Mesothelial cell of epicardium (in vitro differentiated cells): Measurements from ENCODE around the gene CORIN. TPM values are rescaled to one million over a fixed set of nuclear protein-coding genes. Genes with fewer than 3 reads are reported as not detected.

ENCODE experiments used
- DNase-seq, 2 experiments: peaks; one replicate each; pipeline ENCODE4 v3.0.0; 2021; ENCODE audit warnings: low spot score in 2 of 2; ENCODE audit not compliant: unreplicated experiment in 2 of 2
- H3K27ac Mint-ChIP-seq: 2 replicates; pipeline ENCODE4 v1.8.0; 2021; ENCODE audit warnings: mixed read lengths
- H3K27me3 Mint-ChIP-seq: 2 replicates; pipeline ENCODE4 v1.8.0; 2021; ENCODE audit warnings: low read depth, mixed read lengths
- H3K36me3 Mint-ChIP-seq: 2 replicates; pipeline ENCODE4 v1.8.0; 2021; ENCODE audit warnings: mixed read lengths
- H3K4me1 Mint-ChIP-seq: 2 replicates; pipeline ENCODE4 v1.8.0; 2021; ENCODE audit warnings: mixed read lengths
- H3K4me3 Mint-ChIP-seq: 2 replicates; pipeline ENCODE4 v1.8.0; 2021; ENCODE audit warnings: mild to moderate bottlenecking, moderate library complexity, mixed read lengths
- H3K9me3 Mint-ChIP-seq: 2 replicates; pipeline ENCODE4 v1.8.0; 2021; ENCODE audit warnings: mixed read lengths
- CTCF ChIP-seq: fragments of 200-600 bp; sonication (generic); IDR thresholded peaks from one replicate; pipeline ENCODE4 v1.5.0; 2021; ENCODE audit warnings: antibody characterized with exemption; ENCODE audit not compliant: unreplicated experiment
- total RNA-seq: library from RNA; stranded (reverse); gene quantifications from 3 replicates; pipeline ENCODE4 v1.2.1, GENCODE V29; 2021

Gene CORIN
- total RNA-seq, 1 donor from 2014 or later: 1.5 TPM

- DNase-seq: no peak
- Mint-ChIP-seq H3K36me3 (no peaks in the 10 kb centered on the region), H3K27me3 (no peaks in the 10 kb centered on the region), H3K9me3 (no peaks in the 10 kb centered on the region), H3K27ac (no peak overlapping the region), H3K4me3 (no peak overlapping the region), H3K4me1 (peaks cover 22% of the 10 kb centered on the region)
- no peak for TF ChIP-seq CTCF
These were observed 162.1 kb downstream of the CORIN start for GRCh38 chr4:47675806-47676205.

GRCh38 chr4:47674144-47674543, 163.7 kb downstream of the CORIN start:
- H3K4me3 Mint-ChIP-seq: no peak overlapping the region
- peak overlapping the region; percentile 13 for H3K27ac Mint-ChIP-seq
- TF ChIP-seq CTCF: no peak
- peaks cover 22% of the 10 kb centered on the region for H3K4me1 Mint-ChIP-seq
- no peaks in the 10 kb centered on the region for H3K36me3 Mint-ChIP-seq
- H3K9me3 Mint-ChIP-seq: no peaks in the 10 kb centered on the region
- H3K27me3 Mint-ChIP-seq: no peaks in the 10 kb centered on the region
- DNase-seq: no peak

GRCh38 chr4:47672696-47673095, 165.2 kb downstream of the CORIN start:
- H3K4me1 Mint-ChIP-seq: peaks cover 27% of the 10 kb centered on the region
- DNase-seq: no peak
- no peak overlapping the region for H3K4me3 Mint-ChIP-seq
- no peaks in the 10 kb centered on the region for H3K9me3 Mint-ChIP-seq
- no peak overlapping the region for H3K27ac Mint-ChIP-seq
- no peaks in the 10 kb centered on the region for H3K27me3 Mint-ChIP-seq
- no peak for TF ChIP-seq CTCF
- no peaks in the 10 kb centered on the region for H3K36me3 Mint-ChIP-seq

GRCh38 chr4:47669946-47670345, 167.9 kb downstream of the CORIN start:
- H3K36me3 Mint-ChIP-seq: no peaks in the 10 kb centered on the region
- no peaks in the 10 kb centered on the region for H3K9me3 Mint-ChIP-seq
- H3K4me1 Mint-ChIP-seq: peaks cover 22% of the 10 kb centered on the region
- TF ChIP-seq CTCF: no peak
- DNase-seq: no peak
- no peak overlapping the region for H3K27ac Mint-ChIP-seq
- H3K4me3 Mint-ChIP-seq: no peak overlapping the region
- H3K27me3 Mint-ChIP-seq: no peaks in the 10 kb centered on the region

GRCh38 chr4:47668810-47669408, 169.0 kb downstream of the CORIN start:
- Mint-ChIP-seq H3K27me3 (no peaks in the 10 kb centered on the region), H3K36me3 (no peaks in the 10 kb centered on the region), H3K27ac (no peak overlapping the region), H3K4me1 (peaks cover 12% of the 10 kb centered on the region), H3K9me3 (no peaks in the 10 kb centered on the region), H3K4me3 (no peak overlapping the region)
- TF ChIP-seq CTCF: peak; percentile 82
- no peak for DNase-seq

- H3K4me1 Mint-ChIP-seq: peaks cover 6% of the 10 kb centered on the region
- DNase-seq: no peak
- no peaks in the 10 kb centered on the region for H3K27me3 Mint-ChIP-seq
- H3K4me3 Mint-ChIP-seq: no peak overlapping the region
- no peak overlapping the region for H3K27ac Mint-ChIP-seq
- no peaks in the 10 kb centered on the region for H3K36me3 Mint-ChIP-seq
- H3K9me3 Mint-ChIP-seq: no peaks in the 10 kb centered on the region
- no peak for TF ChIP-seq CTCF
These were observed 169.6 kb downstream of the CORIN start for GRCh38 chr4:47668256-47668655.
